Mucosa of descending colon (tissue), 3 donors: ENCODE measurements around the gene SLAMF1. TPM values are rescaled to one million over a fixed set of nuclear protein-coding genes. Genes with fewer than 3 reads are reported as not detected.
"Not testable (repeated sequence)": the region's sequence is repeated elsewhere in the genome, so short reads cannot be mapped to it uniquely, and the experiment has no call there.

Source experiments
- ATAC-seq: fragments of 200-7000 bp; cut with Tn5 transposase; one replicate; pipeline ENCODE4 v1.9.1; 2020; ENCODE audit warnings: mild to moderate bottlenecking, moderate library complexity
- DNase-seq, 3 donors: peaks; one replicate each; pipeline ENCODE4 v3.0.0-alpha.2; 2020
- H3K36me3 ChIP-seq: fragments of 200-600 bp; one replicate; pipeline ENCODE4 v1.8.0; 2021; ENCODE audit warnings: low read depth, mild to moderate bottlenecking
- H3K4me1 ChIP-seq: fragments of 200-600 bp; one replicate; pipeline ENCODE4 v1.8.0; 2021; ENCODE audit warnings: low read depth, mild to moderate bottlenecking
- H3K4me3 ChIP-seq: fragments of 200-600 bp; one replicate; pipeline ENCODE4 v1.8.0; 2021; ENCODE audit warnings: mild to moderate bottlenecking
- H3K9me3 ChIP-seq: fragments of 200-600 bp; one replicate; pipeline ENCODE4 v1.8.0; 2021; ENCODE audit warnings: mild to moderate bottlenecking
- intact Hi-C, 2 donors: fragments of 100-400 bp; cut with DNase I in 1 of 2; cut with micrococcal nuclease in 1 of 2; formaldehyde crosslinking; loops; one replicate each; pipeline versions ENCODE4 v1.11.0 to v1.11.1; 2022; cut with DNase I, micrococcal nuclease
- total RNA-seq, 3 donors: library from RNA; stranded (reverse); fragmentation: NEBNext Ultra II Directional in 2 of 3; extraction: Animal tissue kit (Norgen Biotek cat#: 25700) in 2 of 3; gene quantifications; one replicate each; pipeline versions ENCODE4 v1.2.1 to v1.2.4, GENCODE V29; 2021 to 2023
- TF ChIP-seq, protein P1 (sequence below): fragments of 200-600 bp; IDR thresholded peaks from one replicate; pipeline ENCODE4 v1.8.0; 2022; ENCODE audit warnings: antibody characterized with exemption, mild to moderate bottlenecking
- donor health status: DM: no; HTN: no; CAD: no; lungs with moderate emphysema.
- donor health status: DM: no; HTN: no; CAD: no.
- donor health status: DM: no; HTN: yes; CAD: no.

Gene SLAMF1
- total RNA-seq, 3 donors from 2014 or later, result 1.1 to 2.2 (median 1.6) TPM

DNA sequence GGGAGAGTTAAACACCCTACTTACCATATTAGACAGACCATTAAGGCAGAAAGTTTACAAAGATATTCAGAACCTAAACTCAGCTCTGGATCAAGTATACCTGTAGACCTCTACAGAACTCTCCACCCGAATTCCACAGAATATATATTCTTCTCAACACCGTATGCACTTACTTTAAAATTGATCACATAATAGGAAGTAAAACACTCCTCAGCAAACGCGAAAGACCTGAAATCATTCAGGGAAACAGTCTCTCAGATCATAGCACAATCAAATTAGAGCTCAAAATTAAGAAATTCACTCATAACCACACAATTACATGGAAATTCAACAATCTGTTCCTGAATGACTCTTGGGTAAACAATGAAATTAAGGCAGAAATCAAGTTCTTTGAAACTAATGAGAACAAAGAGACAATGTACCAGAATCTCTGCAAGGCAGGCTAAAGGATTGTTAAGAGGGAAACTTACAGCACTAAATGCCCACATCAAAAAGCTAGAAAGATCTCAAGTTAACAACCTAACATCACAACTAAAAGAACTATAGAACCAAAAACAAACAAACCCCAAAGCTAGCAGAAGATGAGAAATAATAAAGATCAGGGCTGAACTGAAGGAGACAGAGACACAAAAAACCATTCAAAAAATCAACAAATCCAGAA lies 86.7 kb downstream of the SLAMF1 start:
- DNase-seq, result no peak

GRCh38 chr1:160559437-160559836 lies 87.4 kb downstream of the SLAMF1 start:
- H3K4me1 ChIP-seq, DNase-seq, H3K4me3 ChIP-seq, H3K36me3 ChIP-seq, H3K9me3 ChIP-seq, ATAC-seq, intact Hi-C loops: not testable (repeated sequence)

More for the DNA sequence above, 86.7 kb downstream of the SLAMF1 start:
- intact Hi-C loops, result no loop called here
- Histone ChIP-seq H3K4me1 (no peaks in the 10 kb centered on the region), H3K36me3 (no peaks in the 10 kb centered on the region), H3K9me3 (peaks cover 3% of the 10 kb centered on the region), H3K4me3 (no peak overlapping the region)
- ATAC-seq, result no peak
- TF ChIP-seq, protein P1, sequence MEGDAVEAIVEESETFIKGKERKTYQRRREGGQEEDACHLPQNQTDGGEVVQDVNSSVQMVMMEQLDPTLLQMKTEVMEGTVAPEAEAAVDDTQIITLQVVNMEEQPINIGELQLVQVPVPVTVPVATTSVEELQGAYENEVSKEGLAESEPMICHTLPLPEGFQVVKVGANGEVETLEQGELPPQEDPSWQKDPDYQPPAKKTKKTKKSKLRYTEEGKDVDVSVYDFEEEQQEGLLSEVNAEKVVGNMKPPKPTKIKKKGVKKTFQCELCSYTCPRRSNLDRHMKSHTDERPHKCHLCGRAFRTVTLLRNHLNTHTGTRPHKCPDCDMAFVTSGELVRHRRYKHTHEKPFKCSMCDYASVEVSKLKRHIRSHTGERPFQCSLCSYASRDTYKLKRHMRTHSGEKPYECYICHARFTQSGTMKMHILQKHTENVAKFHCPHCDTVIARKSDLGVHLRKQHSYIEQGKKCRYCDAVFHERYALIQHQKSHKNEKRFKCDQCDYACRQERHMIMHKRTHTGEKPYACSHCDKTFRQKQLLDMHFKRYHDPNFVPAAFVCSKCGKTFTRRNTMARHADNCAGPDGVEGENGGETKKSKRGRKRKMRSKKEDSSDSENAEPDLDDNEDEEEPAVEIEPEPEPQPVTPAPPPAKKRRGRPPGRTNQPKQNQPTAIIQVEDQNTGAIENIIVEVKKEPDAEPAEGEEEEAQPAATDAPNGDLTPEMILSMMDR, result no peak

- TF ChIP-seq, protein P1, result no peak
Measured at GRCh38 chr1:160558660-160559380, 88.0 kb downstream of the SLAMF1 start.

More at GRCh38 chr1:160558660-160559380, 88.0 kb downstream of the SLAMF1 start:
- Histone ChIP-seq H3K9me3 (peaks cover 3% of the 10 kb centered on the region), H3K4me3 (no peak overlapping the region), H3K4me1 (no peaks in the 10 kb centered on the region), H3K36me3 (no peaks in the 10 kb centered on the region)
- ATAC-seq (no peak), DNase-seq (no peak)
- intact Hi-C loops, result no loop called here

Other genes starting within 250 kb of the SLAMF1 start
- 1 to 10 TPM; 5.2 to 8.9 (median 8.7) TPM for gene VANGL2, start 246.5 kb downstream of the SLAMF1 start, total RNA-seq
- 1 to 10 TPM; 1.2 to 2.6 (median 2.4) TPM for gene SLAMF6, start 123.8 kb downstream of the SLAMF1 start, total RNA-seq
- 1 to 10 TPM; 3.8 to 7.3 (median 6.6) TPM for gene CD84, start 67.5 kb downstream of the SLAMF1 start, total RNA-seq
- 1 to 10 TPM; 5.9 to 8.6 (median 6.1) TPM for gene CD48, start 64.8 kb upstream of the SLAMF1 start, total RNA-seq
- 10 to 100 TPM in 2 of 3 donors, 1 to 10 TPM in 1; 6.4 to 12.7 (median 10.1) TPM for gene SLAMF7, start 92.2 kb upstream of the SLAMF1 start, total RNA-seq
- gene LY9, start 149.1 kb upstream of the SLAMF1 start, total RNA-seq, result 1 to 10 TPM; 1.3 to 2.5 (median 2.3) TPM
- gene CD244, start 215.8 kb upstream of the SLAMF1 start, total RNA-seq, result 1 to 10 TPM in 2 of 3 donors, under 1 TPM in 1; 0.96 to 1.4 (median 1.2) TPM
- gene ITLN1, start 238.1 kb upstream of the SLAMF1 start, total RNA-seq, result 100 to 1,000 TPM; 103 to 254 (median 221) TPM